K562 (cell line): Measurements from ENCODE around the gene CHSY3. TPM values are rescaled to one million over a fixed set of nuclear protein-coding genes. Genes with fewer than 3 reads are reported as not detected.

ENCODE experiments used
- ATAC-seq: fragments of 200-7000 bp; cut with Tn5 transposase; 3 replicates; pipeline ENCODE4 v1.9.1; 2020; ENCODE audit warnings: moderate library complexity
- BruUV-seq: library from RNA; stranded (reverse); fragments of 400-500 nt; replicated peaks from 2 replicates; lab custom pipeline; 2021; lab: Mats Ljungman, UMichigan
- CTCF ChIA-PET: fragments of 300-600 bp; formaldehyde crosslinking; extraction: SDS; loops from one replicate; lab custom pipeline; 2021; ENCODE audit warnings: low intra/inter-chr PET ratio; lab: Yijun Ruan, JAX
- POLR2A ChIA-PET: fragments of 300-600, 350-650 bp; sonication (Branson Sonifier 250); formaldehyde crosslinking; extraction: SDS; loops from one replicate; lab custom pipeline; 2021; ENCODE audit warnings: antibody characterized with exemption, inconsistent platforms; lab: Yijun Ruan, JAX
- DNase-seq, 4 experiments: peaks; one replicate each; pipeline versions ENCODE4 v3.0.0 to v3.0.0-alpha.2; 2011 to 2018; ENCODE audit warnings: low spot score in 3 of 4, mixed read lengths in 3 of 4; ENCODE audit errors: extremely low read depth in 1 of 4
- FAIRE-seq: peaks from 2 replicates; lab custom pipeline; 2011; peaks lifted over from hg19 to GRCh38; lab: Jason Lieb, UNC
- H2AFZ ChIP-seq: 2 replicates; pipeline ENCODE4 v1.6.0; 2011; ENCODE audit warnings: low read depth, low read length, control low read depth, inconsistent platforms
- H3K27ac ChIP-seq: fragments of 200-600 bp; 3 replicates; pipeline ENCODE4 v1.8.0; 2011; ENCODE audit warnings: low read depth, mild to moderate bottlenecking, control low read depth, inconsistent platforms, low read length, moderate library complexity, mixed read lengths; ENCODE audit errors: extremely low read depth
- H3K27me3 ChIP-seq, 2 experiments: fragments of 300-600 bp in 1 of 2; 2 replicates in 1 of 2; 3 replicates in 1 of 2; pipeline versions ENCODE4 v1.6.0 to v1.8.0; 2011; ENCODE audit warnings: inconsistent platforms in 2 of 2, low read length in 2 of 2, mild to moderate bottlenecking in 1 of 2, mixed read lengths in 1 of 2, moderate library complexity in 1 of 2; ENCODE audit not compliant: control insufficient read depth in 2 of 2, insufficient read depth in 2 of 2
- H3K36me3 ChIP-seq: fragments of 300-600 bp; 3 replicates; pipeline ENCODE4 v1.8.0; 2011; ENCODE audit warnings: mild to moderate bottlenecking, low read length, inconsistent platforms; ENCODE audit not compliant: control insufficient read depth, insufficient read depth
- H3K4me1 ChIP-seq, 2 experiments: fragments of 200-600 bp in 1 of 2; replicated peaks in 1 of 2; 2 replicates in 1 of 2; 3 replicates in 1 of 2; pipeline versions ENCODE4 v1.5.1 to v1.8.0; 2011; ENCODE audit warnings: inconsistent platforms in 2 of 2, low read length in 2 of 2, mild to moderate bottlenecking in 1 of 2, mixed read lengths in 1 of 2, moderate library complexity in 1 of 2; ENCODE audit not compliant: control insufficient read depth in 2 of 2, insufficient read depth in 2 of 2
- H3K4me2 ChIP-seq: 2 replicates; pipeline ENCODE4 v1.6.1; 2011; ENCODE audit warnings: low read length, control low read depth, inconsistent platforms, mixed read lengths; ENCODE audit not compliant: insufficient read depth
- H3K4me3 ChIP-seq: fragments of 200-600 bp; sonication (generic), shearing (Covaris generic); 2 replicates; pipeline ENCODE4 v1.5.1; 2016; ENCODE audit warnings: control low read depth, inconsistent platforms
- H3K79me2 ChIP-seq: fragments of 200-600 bp; 3 replicates; pipeline ENCODE4 v1.8.0; 2011; ENCODE audit warnings: low read length, inconsistent platforms; ENCODE audit not compliant: control insufficient read depth, insufficient read depth
- H3K9ac ChIP-seq, 2 experiments: 2 replicates each; pipeline versions ENCODE4 v1.6.0 to v1.6.1; 2011; ENCODE audit warnings: low read depth in 2 of 2, low read length in 2 of 2, control low read depth in 1 of 2, inconsistent platforms in 1 of 2, mild to moderate bottlenecking in 1 of 2, mixed read lengths in 1 of 2; ENCODE audit not compliant: insufficient read depth in 1 of 2
- H3K9me1 ChIP-seq: one replicate; pipeline ENCODE4 v1.6.0; 2011; ENCODE audit warnings: inconsistent platforms, mild to moderate bottlenecking, low read length, moderate library complexity; ENCODE audit not compliant: control insufficient read depth, insufficient read depth
- H3K9me3 ChIP-seq: replicated peaks from 2 replicates; pipeline ENCODE4 v1.5.1; 2011; ENCODE audit warnings: low read depth, low read length, inconsistent platforms; ENCODE audit not compliant: control insufficient read depth, insufficient read depth
- H4K20me1 ChIP-seq: replicated peaks from 2 replicates; pipeline ENCODE4 v1.6.1; 2011; ENCODE audit warnings: low read length, inconsistent platforms, mixed read lengths; ENCODE audit not compliant: control insufficient read depth, insufficient read depth
- CBX5 ChIP-seq: IDR thresholded peaks from 2 replicates; pipeline ENCODE4 v1.6.1; 2014; ENCODE audit warnings: low read depth, borderline replicate concordance
- GABPB2 ChIP-seq: fragments of 250-450 bp; sonication (Bioruptor Pico); conservative IDR thresholded peaks from 2 replicates; pipeline ENCODE4 v1.5.1; 2021; ENCODE audit warnings: mild to moderate bottlenecking
- HIVEP1 ChIP-seq: fragments of 250-450 bp; sonication (Bioruptor Pico); IDR thresholded peaks from 2 replicates; pipeline ENCODE4 v1.4.0; 2020; ENCODE audit warnings: mild to moderate bottlenecking
- KAT7 ChIP-seq: sonication (generic); formaldehyde crosslinking; IDR thresholded peaks from 2 replicates; pipeline ENCODE4 v1.8.0; 2022; ENCODE audit warnings: missing genetic modification reagents, mild to moderate bottlenecking, borderline replicate concordance
- KDM1A ChIP-seq, 2 experiments: fragments of 450-650 bp; IDR thresholded peaks; 2 replicates each; pipeline ENCODE4 v1.6.1; 2016; ENCODE audit warnings: mild to moderate bottlenecking in 2 of 2
- MTF1 ChIP-seq: fragments of 250-450 bp; sonication (Bioruptor Pico); IDR thresholded peaks from 2 replicates; pipeline ENCODE4 v1.9.0; 2021; ENCODE audit warnings: moderate library complexity, mild to moderate bottlenecking, inconsistent platforms, borderline replicate concordance
- RB1 ChIP-seq: fragments of 450-650 bp; IDR thresholded peaks from 2 replicates; pipeline ENCODE4 v1.6.1; 2017; ENCODE audit warnings: low read depth, mild to moderate bottlenecking
- SMAD4 ChIP-seq: fragments of 250-450 bp; sonication (Bioruptor Pico); conservative IDR thresholded peaks from 2 replicates; pipeline ENCODE4 v1.8.0; 2021; ENCODE audit warnings: inconsistent platforms, mild to moderate bottlenecking, moderate library complexity
- ZNF384 ChIP-seq: IDR thresholded peaks from 2 replicates; pipeline ENCODE4 v1.6.1; 2012; ENCODE audit warnings: low read depth, low read length, improper control_type of control experiment
- ZNF561 ChIP-seq: fragments of 450-650 bp; formaldehyde crosslinking; conservative IDR thresholded peaks from 2 replicates; pipeline ENCODE4 v1.4.0; 2020; ENCODE audit warnings: mild to moderate bottlenecking, moderate library complexity
- WGBS: fragments of 100-300 bp; shearing (Covaris generic); methylation state at CpG from one replicate; pipeline ENCODE4 v1.1.6; 2016; ENCODE audit warnings: low coverage, mixed read lengths; ENCODE audit not compliant: insufficient coverage; ENCODE audit errors: missing lambda C conversion rate; 5-methylcytosine and 5-hydroxymethylcytosine counted together
- in situ Hi-C: fragments of 300-500 bp; cut with MboI; formaldehyde crosslinking; loops from 4 replicates; pipeline ENCODE4 v1.15.0; 2018; ENCODE audit warnings: inconsistent platforms, mixed read lengths
- intact Hi-C: fragments of 100-400 bp; cut with micrococcal nuclease; formaldehyde crosslinking; loops from 2 replicates; pipeline ENCODE4 v1.14.2; 2022
- polyA plus RNA-seq, 8 experiments: library from polyadenylated mRNA; depleted of rRNA in 4 of 8; stranded (reverse) in 5 of 8; unstranded in 3 of 8; fragments of >200 nt; fragmentation: Nextera tagmentation in 2 of 8; fragmentation: Illumina TruSeq in 1 of 8; extraction: Ambion mirVana in 2 of 8; extraction: Trizol in 1 of 8; gene quantifications; 2 replicates each; pipeline versions ENCODE4 v1.2.1 to v1.2.3, GENCODE V29; 2011 to 2014; ENCODE audit warnings: inconsistent platforms in 1 of 8, missing spikeins in 1 of 8
- total RNA-seq, 7 experiments: library from RNA; depleted of rRNA in 6 of 7; stranded (reverse); fragments of >200 nt in 6 of 7; fragmentation: Illumina TruSeq in 2 of 7; extraction: Trizol in 2 of 7; gene quantifications; 2 replicates each; pipeline versions ENCODE4 v1.2.1 to v1.2.3, GENCODE V29; 2011 to 2021; ENCODE audit warnings: low replicate concordance in 1 of 7

CHSY3 gene
- total and polyA plus RNA-seq, 9 of the 15 experiments (the other 6 are each of a cell fraction or from before 2014, with no cell fraction given): 0.04 TPM; not detected in 8

DNA sequence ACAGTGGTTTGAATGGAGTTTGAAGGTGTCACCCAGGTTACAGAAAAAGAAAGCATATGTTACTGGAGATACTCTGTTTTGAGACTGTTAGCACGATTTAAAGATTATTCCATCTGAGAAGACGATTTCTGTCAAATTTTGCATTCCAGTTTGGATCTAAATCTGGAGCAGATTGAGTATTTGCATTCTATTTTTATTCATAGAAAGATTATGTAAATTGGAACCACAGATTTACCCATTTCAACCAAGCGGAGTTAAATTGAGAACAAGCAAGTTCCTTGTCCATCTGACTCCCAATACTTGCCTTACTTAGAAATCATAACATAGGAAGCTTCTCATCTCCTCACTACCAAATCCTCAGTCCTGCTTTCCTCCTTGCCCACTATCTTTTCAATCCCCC, 255.7 kb downstream of the CHSY3 start:
- POLR2A ChIA-PET: no interaction called here
- H3K4me2 ChIP-seq: no peak overlapping the region
- H2AFZ ChIP-seq: no peak overlapping the region
- intact Hi-C loops: no loop called here
- no TSS peak for BruUV-seq
- H3K79me2 ChIP-seq: no peaks in the 10 kb centered on the region
- WGBS: 0% methylated on average over 3 of the region's 3 CpGs
- FAIRE-seq (no peak), ATAC-seq (no peak), DNase-seq (no peak)
- in situ Hi-C loops: no loop called here
- H3K9me3 ChIP-seq: 0 out of 2 replicates have a peak, but pooled peaks cover 1% of the 10 kb centered on the region
- H3K4me3 ChIP-seq: no peak overlapping the region
- CTCF ChIA-PET: no interaction called here
- H3K9ac ChIP-seq: no peak overlapping the region
- no peaks in the 10 kb centered on the region for H3K36me3 ChIP-seq
- no peaks in the 10 kb centered on the region for H3K4me1 ChIP-seq
- H3K9me1 ChIP-seq: no peaks in the 10 kb centered on the region
- TF ChIP-seq GABPB2 (CRISPR knock-in tag) (no peak), ZNF384 (no peak), SMAD4 (CRISPR knock-in tag) (no peak), HIVEP1 (CRISPR knock-in tag) (no peak), KAT7 (CRISPR knock-in tag) (no peak), CBX5 (no peak), MTF1 (no peak), ZNF561 (no peak), KDM1A (IDR thresholded peaks at IDR 0.05) (no peak), RB1 (no peak)
- no peak overlapping the region for H3K27ac ChIP-seq
- H3K27me3 ChIP-seq: no peaks in the 10 kb centered on the region
- no peaks in the 10 kb centered on the region for H4K20me1 ChIP-seq
